A172 (cell line): ENCODE results near the gene HARBI1. TPM values are rescaled to one million over a fixed set of nuclear protein-coding genes. Genes with fewer than 3 reads are reported as not detected.

Experiments
- DNase-seq: peaks from one replicate; pipeline ENCODE4 v3.0.0-alpha.2; 2015; ENCODE audit warnings: low spot score
- total RNA-seq: library from RNA; depleted of rRNA; stranded (reverse); fragments of >200 nt; shearing (Covaris generic); gene quantifications from 2 replicates; pipeline ENCODE4 v1.2.3, GENCODE V29; 2014; rRNA removed

The HARBI1 gene
- total RNA-seq = 5.2 and 7.4 TPM in 2 replicates

- peak; percentile 82 for DNase-seq
Measured at GRCh38 chr11:46617134-46617971, at the start of gene HARBI1, which contains the start of gene ATG13. TSS of gene HARBI1 (minus strand) at chr11:46617227. CDS start at chr11:46616237, 990 bp downstream. TSS of gene ATG13 (plus strand) at chr11:46617553. CDS start at chr11:46644292, 26,739 bp downstream.

- DNase-seq = no peak
Measured at GRCh38 chr11:46666516-46666915, 49.5 kb upstream of the HARBI1 start.

DNA sequence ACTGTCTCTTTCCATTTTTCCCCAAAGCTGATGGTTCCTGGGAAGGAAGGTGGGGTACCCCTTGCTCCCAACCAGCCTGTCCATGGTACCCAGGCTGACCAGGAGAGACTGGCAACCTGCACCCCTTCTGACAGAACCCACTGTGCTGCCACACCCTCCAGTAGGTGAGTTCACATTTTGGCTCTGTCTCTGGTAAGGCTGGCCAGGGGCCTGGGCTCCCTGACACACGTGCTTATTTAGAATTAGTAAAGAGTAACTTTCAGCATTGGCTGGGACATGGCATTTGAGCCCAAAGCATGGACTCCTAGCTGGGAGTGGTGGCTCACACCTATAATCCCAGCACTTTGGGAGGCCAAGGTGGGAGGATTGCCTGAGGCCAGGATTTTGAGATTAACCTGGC, 48.3 kb upstream of the HARBI1 start:
- DNase-seq = no peak

DNA sequence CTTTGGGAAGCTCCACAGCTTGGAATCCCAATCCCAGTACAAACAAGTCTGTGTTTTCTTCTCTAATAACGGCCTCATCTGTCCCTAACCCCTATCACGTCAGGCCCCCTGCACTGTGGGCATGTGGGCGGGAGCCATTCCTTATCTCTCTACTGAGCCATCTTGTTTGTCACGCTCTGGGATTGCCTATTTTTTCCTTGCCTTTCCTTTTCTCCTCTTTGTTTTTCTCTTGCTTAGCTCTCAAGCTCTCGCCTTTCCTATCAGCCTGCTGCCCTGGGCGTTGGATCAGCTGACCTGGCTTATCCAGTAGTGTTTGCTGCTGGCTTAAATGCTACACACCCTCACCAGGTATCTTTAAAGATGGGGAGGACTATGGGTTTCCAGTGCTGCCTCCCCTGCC, 47.6 kb upstream of the HARBI1 start:
- DNase-seq = no peak

DNA sequence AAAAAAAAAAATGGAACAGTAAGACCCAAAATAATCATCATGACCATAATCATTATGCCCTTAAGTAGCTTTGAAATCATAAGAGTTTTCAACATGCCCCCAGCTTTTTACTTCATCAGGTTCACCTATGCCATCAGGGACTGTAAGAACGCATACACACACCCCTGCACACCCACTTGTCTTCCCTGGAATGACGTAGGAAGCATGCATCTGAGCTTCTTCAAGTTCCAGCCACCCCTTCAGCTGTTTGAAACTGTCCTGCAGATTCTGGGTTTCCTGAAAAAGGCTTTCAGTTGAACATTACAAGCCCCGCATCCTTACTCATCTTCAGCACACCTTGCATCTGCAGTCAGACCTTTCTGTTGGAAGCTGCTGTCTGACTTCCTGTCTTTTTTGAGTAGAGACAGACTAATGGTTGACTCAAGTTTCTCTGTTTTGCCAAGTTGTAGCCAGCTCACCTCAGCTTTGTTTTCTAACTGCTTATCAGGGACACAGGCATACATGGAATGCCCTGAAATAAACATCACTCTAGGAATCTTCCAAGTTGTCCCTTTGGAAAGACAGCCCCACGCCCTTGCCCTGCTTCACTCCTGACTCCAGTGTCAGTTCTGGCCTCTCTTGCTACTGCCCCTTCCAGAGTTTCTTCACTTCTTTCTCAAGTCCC, 46.4 kb upstream of the HARBI1 start:
- no peak for DNase-seq

DNA sequence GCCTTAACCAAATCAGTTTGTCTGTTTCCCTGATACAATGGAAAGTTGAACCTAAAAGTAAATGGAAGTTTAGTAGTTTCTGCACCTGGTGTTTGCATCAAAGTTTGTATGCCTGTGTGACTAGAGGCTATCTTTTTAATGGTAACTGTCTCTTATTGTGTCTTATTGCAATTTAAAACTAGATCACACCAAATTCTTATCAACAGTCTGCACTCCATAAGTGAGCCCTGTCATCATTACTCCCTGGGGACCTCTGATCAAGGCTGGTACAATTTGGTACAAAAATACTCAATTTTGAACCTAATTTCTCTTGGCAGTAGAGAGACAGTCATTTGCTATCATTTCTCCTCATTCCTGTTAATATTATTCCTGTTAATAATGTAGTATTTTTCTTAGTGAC, 45.3 kb upstream of the HARBI1 start:
- DNase-seq = no peak

DNA sequence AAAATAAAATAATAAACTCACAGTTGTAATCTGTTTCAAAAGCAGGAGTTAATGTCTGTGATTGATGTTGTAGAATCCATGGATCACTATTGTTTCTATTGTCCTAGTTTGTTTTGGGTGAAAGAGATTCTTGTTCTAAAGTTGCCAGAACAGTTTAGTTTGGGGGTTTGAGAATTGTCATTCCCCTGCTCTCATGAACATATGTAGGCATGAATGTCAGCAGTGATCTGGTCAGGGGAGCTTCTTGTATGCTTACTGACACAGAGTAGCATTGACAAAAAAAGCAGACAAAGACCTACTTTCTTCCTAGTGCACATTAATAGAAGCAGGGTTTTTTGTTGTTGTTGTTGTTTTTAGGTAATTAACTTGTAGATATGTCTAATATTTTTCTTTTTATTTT, 44.8 kb upstream of the HARBI1 start:
- no peak for DNase-seq

DNA sequence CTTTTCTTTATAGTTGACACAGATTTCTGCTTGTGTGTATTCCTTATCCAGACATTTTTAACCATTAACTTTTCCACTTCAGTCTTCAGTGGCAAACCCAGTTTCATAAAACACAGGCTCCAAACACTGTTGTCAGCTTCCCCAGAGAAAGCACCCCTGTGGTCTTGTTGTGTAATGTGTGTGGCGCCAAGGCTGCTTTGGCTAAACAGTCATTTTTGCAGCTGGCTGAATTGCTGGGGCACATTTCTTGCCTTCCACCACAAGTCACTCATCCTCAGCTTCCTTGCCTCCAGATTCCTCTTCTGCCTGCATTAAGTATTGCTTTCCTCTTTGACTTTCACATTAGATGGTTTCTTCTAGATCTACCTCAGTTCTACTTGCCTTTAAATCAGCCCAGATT, 42.9 kb upstream of the HARBI1 start:
- no peak for DNase-seq

GRCh38 chr11:46658259-46658658, 41.2 kb upstream of the HARBI1 start:
- DNase-seq = no peak

- no peak for DNase-seq
Measured at GRCh38 chr11:46657186-46657585, 40.2 kb upstream of the HARBI1 start.

- DNase-seq = no peak
Measured at GRCh38 chr11:46655631-46656030, 38.6 kb upstream of the HARBI1 start.

GRCh38 chr11:46649180-46649738, 32.2 kb upstream of the HARBI1 start:
- peak; percentile 91 for DNase-seq

DNA sequence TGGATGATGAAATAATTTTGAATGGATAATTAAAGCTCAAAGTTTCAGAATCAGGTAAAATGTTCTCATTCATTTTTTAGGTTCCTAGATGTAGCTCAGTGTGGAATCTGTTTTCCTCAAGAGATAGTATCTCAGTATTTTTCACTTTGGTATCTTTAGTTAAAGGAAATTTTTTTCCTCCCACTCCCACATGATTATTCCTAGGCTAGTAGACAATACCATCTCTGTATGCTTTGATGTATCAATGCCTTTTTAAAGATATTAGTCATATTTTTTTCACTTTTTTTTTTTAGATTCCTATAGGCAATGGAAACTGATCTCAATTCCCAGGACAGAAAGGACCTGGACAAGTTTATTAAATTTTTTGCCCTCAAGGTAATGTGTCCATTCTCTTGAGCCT, 27.0 kb upstream of the HARBI1 start:
- no peak for DNase-seq

- no peak for DNase-seq
Measured at GRCh38 chr11:46643531-46643930, 26.5 kb upstream of the HARBI1 start.

- DNase-seq = no peak
Measured at GRCh38 chr11:46642627-46643335, 25.8 kb upstream of the HARBI1 start.

- no peak for DNase-seq
Measured at GRCh38 chr11:46641639-46642038, 24.6 kb upstream of the HARBI1 start.

- DNase-seq = no peak
Measured at GRCh38 chr11:46640036-46640788, 23.2 kb upstream of the HARBI1 start.

GRCh38 chr11:46639197-46639839, 22.3 kb upstream of the HARBI1 start:
- DNase-seq = no peak

GRCh38 chr11:46637546-46637945, 20.5 kb upstream of the HARBI1 start:
- DNase-seq = no peak

DNA sequence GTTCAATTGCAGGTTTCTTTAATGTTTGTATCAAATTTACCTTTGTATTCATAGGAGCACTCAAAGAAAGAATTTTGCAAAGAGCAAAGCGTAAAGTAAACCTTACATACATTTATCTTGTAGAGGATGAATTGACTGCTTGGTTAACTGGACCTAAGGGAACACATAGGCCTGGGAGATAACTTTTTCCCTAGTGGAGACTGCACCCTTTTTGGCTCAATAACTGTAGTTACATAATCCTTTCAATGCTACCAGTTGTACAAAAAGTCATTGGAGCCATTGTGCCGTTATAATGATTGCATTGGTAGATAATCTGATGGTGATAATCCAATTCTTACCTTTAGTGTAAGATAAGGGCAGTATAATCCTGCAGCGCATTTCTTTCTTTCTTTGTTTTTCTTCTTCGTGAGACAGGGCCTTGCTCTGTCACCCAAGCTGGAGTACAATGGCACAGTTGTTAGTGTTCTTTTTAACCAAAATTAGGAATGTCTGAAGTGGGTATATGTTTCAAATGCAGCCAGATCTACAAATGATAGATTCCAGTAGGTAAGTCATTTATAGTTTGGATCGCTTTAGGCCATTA, 18.6 kb upstream of the HARBI1 start:
- no peak for DNase-seq
